ENCODE measurements around the gene HEXD. TPM values are rescaled to one million over a fixed set of nuclear protein-coding genes. Genes with fewer than 3 reads are reported as not detected.

Gene HEXD
- total and polyA plus RNA-seq, 2 of the 8 experiments (the other 6 are each of a cell fraction or from before 2014, with no cell fraction given): 20.6 to 21.8 TPM

DNA sequence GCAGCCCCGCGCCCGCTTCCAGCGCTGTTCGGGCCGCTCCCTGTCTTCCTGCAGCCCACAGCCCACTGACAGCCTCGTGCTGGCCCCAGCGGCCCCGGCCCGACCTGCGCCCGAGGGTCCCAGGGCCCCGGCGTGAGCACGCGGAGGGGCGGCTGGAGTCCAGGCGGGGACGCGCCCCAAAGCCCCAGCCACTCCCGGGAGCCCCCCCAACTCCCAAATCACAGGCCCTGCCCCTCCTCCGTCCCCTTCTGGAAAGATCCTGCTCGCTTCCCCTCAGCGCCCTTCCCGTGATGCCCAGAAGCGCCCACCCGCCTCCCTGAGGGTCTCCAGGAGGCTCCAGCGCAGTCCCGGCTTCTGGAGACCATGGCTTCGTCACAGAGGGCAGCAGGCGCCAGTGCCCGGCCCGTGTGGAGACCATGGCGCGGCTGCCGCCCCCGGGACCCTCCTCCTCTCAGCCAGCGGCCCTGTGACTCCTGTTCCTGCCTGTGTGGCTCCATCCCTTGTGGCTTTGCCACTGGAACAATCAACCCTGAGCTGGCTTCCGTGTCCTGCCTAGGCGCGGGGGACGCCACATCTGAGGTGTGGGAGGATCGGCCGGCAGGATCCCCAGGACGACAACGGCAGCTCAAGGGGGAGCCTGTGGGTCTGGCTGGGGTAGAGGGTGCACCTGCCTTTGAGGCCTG lies 42.6 kb upstream of the HEXD start:
- WGBS, 2 experiments (ENCODE audit: extremely low coverage in 1 of 2, insufficient coverage in 1 of 2, insufficient read length in 1 of 2, insufficient replicate concordance in 2 of 2, low coverage in 1 of 2, low lambda C conversion rate in 2 of 2, missing lambda C conversion rate in 1 of 2): 87% methylated on average over 25 of the region's 46 CpGs; no CpG with 5 or more reads in 1 of the 2 experiments
- TF ChIP-seq SIN3A (conservative IDR thresholded peaks at IDR 0.05 in 1 of 2, IDR thresholded peaks at IDR 0.05 in 1 of 2; ENCODE audit: low read depth in 1 of 2, low read length in 2 of 2) (no peak), CREB1 (IDR thresholded peaks at IDR 0.05) (no peak), CEBPB (IDR thresholded peaks at IDR 0.05; ENCODE audit: low read depth, low read length) (no peak), ATF3 (IDR thresholded peaks at IDR 0.05; ENCODE audit: insufficient read depth, low read depth, low read length) (no peak), PHF8 (conservative IDR thresholded peaks at IDR 0.05; ENCODE audit: low read depth, low read length) (no peak), KDM1A (IDR thresholded peaks at IDR 0.05; ENCODE audit: borderline replicate concordance, low read length) (no peak)
- H2BK120ac ChIP-seq (replicated peaks; ENCODE audit: low read depth, low read length): no peak overlapping the region
- H2BK5ac ChIP-seq (ENCODE audit: low read depth, low read length): no peak overlapping the region
- H2BK15ac ChIP-seq (ENCODE audit: low read length): no peak overlapping the region
- H3K56ac ChIP-seq (replicated peaks; ENCODE audit: insufficient read length, low read depth, low read length): no peak overlapping the region
- no peak overlapping the region for H2AFZ ChIP-seq (ENCODE audit: low read length)
- H3K36me3 ChIP-seq (ENCODE audit: control insufficient read depth in 2 of 4, insufficient read depth in 4 of 4, low read length in 3 of 4): no peaks in the 10 kb centered on the region
- peak overlapping the region; percentile 68; the same call in 1 of the 2 replicates for H4K8ac ChIP-seq (ENCODE audit: extremely low read depth, insufficient read depth, low read length)
- DNase-seq (ENCODE audit: low read depth in 1 of 2, low spot score in 2 of 2): no peak
- no peak overlapping the region for H3K23ac ChIP-seq (ENCODE audit: insufficient read length)
- no peak overlapping the region for H3K9ac ChIP-seq (replicated peaks in 1 of 4; ENCODE audit: extremely low read depth in 1 of 4, low read depth in 3 of 4, low read length in 3 of 4)
- H3K27ac ChIP-seq (ENCODE audit: low read depth, low read length): no peak overlapping the region
- no peak for FAIRE-seq
- H2AK5ac ChIP-seq (ENCODE audit: low read depth, low read length): no peak overlapping the region
- no peak overlapping the region for H3K4ac ChIP-seq (replicated peaks; ENCODE audit: insufficient read length, low read depth, low read length)
- no peaks in the 10 kb centered on the region for H3K79me2 ChIP-seq (ENCODE audit: control insufficient read depth in 1 of 2, insufficient read depth in 2 of 2, low read length in 2 of 2)
- peak overlapping the region in 1 of 2 experiments; percentile 56; a peak in 1 of 4 replicates for H3K4me2 ChIP-seq (ENCODE audit: insufficient read depth in 1 of 2, low read depth in 2 of 2, low read length in 2 of 2)
- H3K27me3 ChIP-seq (replicated peaks in 1 of 4; ENCODE audit: control insufficient read depth in 3 of 4, extremely low read depth in 1 of 4, insufficient read depth in 3 of 4, low read length in 3 of 4): peaks cover 29 to 55% (median 45%) of the 10 kb centered on the region in 4 experiments
- H3K18ac ChIP-seq (ENCODE audit: extremely low read depth, low read length): no peak overlapping the region
- no peaks in the 10 kb centered on the region; a peak in 1 of 4 replicates for H3K9me3 ChIP-seq (ENCODE audit: insufficient read depth in 2 of 2, low read depth in 1 of 2, low read length in 1 of 2)
- no peak overlapping the region for H3K14ac ChIP-seq (ENCODE audit: insufficient read length)
- H3K23me2 ChIP-seq (ENCODE audit: low read depth, low read length): peaks cover 7% of the 10 kb centered on the region; the same call in 1 of the 2 replicates
- H4K5ac ChIP-seq (ENCODE audit: insufficient read length, low read depth, low read length): no peak overlapping the region
- peaks cover 0 to 4% of the 10 kb centered on the region in 2 experiments for H4K20me1 ChIP-seq (replicated peaks in 1 of 2; ENCODE audit: control insufficient read depth in 1 of 2, insufficient read depth in 2 of 2, low read length in 2 of 2)
- H3K79me1 ChIP-seq (ENCODE audit: low read depth, low read length): no peaks in the 10 kb centered on the region
- H2BK12ac ChIP-seq (ENCODE audit: low read depth, low read length): no peak overlapping the region
- ChIA-PET POLR2A (ENCODE audit: partially characterized antibody) (interaction anchor here (3.2 kb wide), 1 partner anchor 9 kb away, joined by 14 read pairs; no protein-coding TSS in a partner anchor), CTCF (ENCODE audit: partially characterized antibody) (interaction anchor here (0.9 to 1.0 kb wide), 2 partner anchors 14 to 52 kb away, joined by 3 read pairs; no protein-coding TSS in a partner anchor)
- H3K4me3 ChIP-seq (ENCODE audit: extremely low read depth in 1 of 4, insufficient read depth in 2 of 4, low read depth in 3 of 4, low read length in 4 of 4): peak overlapping the region in 1 of 4 experiments; percentile 30; a peak in 2 of 8 replicates
- peaks cover 0 to 3% (median 0%) of the 10 kb centered on the region in 4 experiments; a peak in 2 of 7 replicates for H3K4me1 ChIP-seq (replicated peaks in 1 of 4; ENCODE audit: control insufficient read depth in 3 of 4, insufficient read depth in 4 of 4, low read length in 3 of 4)
- no peak overlapping the region for H4K91ac ChIP-seq (replicated peaks; ENCODE audit: insufficient read length, low read length)
- no peak overlapping the region for H2BK20ac ChIP-seq (ENCODE audit: low read length)
